ENCODE results near the gene NBR1.
"Not testable (repeated sequence)": the region's sequence is repeated elsewhere in the genome, so short reads cannot be mapped to it uniquely, and the experiment has no call there.

DNA sequence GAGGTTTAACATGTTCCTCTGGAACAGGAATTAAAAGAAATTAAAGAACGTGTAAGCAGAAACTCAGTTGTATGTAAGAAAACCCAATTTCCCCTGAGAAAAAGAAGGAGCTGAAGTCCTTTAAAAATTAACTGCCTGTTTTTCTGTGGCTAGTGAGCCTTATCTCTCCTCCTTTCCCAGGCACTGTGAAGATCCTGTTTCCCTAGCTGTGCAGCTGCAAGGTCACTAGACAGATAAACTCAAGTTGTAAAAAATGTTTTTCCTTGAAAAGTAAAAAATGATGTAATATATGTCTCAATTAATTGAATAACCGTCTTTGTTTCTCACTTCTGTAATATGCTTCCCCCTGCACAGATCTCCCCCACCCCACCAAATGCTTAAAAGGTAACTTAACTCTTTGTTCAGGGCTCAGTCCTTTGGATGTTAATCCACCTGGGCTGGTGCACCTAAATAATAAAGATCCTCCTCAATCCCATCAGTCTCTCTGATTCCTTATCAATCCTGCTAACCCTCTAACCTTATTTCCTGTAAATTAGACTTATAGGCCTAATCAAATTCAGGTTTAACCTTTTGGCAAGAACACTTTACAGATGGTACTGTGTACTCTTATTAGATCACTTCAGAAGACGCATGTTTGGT lies 17.7 kb upstream of the NBR1 start:
- not testable (repeated sequence) for TF ChIP-seq SUZ12 (IDR thresholded peaks at IDR 0.05); ARNT (IDR thresholded peaks at IDR 0.05); ZNF384 (IDR thresholded peaks at IDR 0.05); TARDBP (IDR thresholded peaks at IDR 0.05); SP1 (IDR thresholded peaks at IDR 0.05); FOXA1 (IDR thresholded peaks at IDR 0.05); NFRKB (IDR thresholded peaks at IDR 0.05); ELF4 (IDR thresholded peaks at IDR 0.05); FOXM1 (IDR thresholded peaks at IDR 0.05; ENCODE audit: borderline replicate concordance)

Data from HEK293T (cell line).